HG03342 (cell line): ENCODE data around the gene KLHL36.
"Not testable (repeated sequence)": the region's sequence is repeated elsewhere in the genome, so short reads cannot be mapped to it uniquely, and the experiment has no call there.

ENCODE experiments used
- ATAC-seq: cut with Tn5 transposase; IDR thresholded peaks from one replicate; pipeline ENCODE4 v1.9.1; 2021; ENCODE audit warnings: mild to moderate bottlenecking, moderate library complexity; ENCODE audit not compliant: unreplicated experiment

KLHL36 gene

GRCh38 chr16:84614968-84615813 lies 33.1 kb upstream of the KLHL36 start:
- no peak for ATAC-seq

GRCh38 chr16:84616515-84616914 lies 31.8 kb upstream of the KLHL36 start:
- no peak for ATAC-seq

- ATAC-seq: peak; percentile 30
These were observed 31.1 kb upstream of the KLHL36 start for GRCh38 chr16:84617041-84617790.

GRCh38 chr16:84617791-84618580 lies 30.3 kb upstream of the KLHL36 start, which contains the start of gene COTL1:
Gene COTL1 (minus strand): TSS chr16:84618078. CDS start chr16:84617914, 164 bp downstream.
- ATAC-seq: peak; percentile 75

- ATAC-seq: no peak
These were observed 29.5 kb upstream of the KLHL36 start for GRCh38 chr16:84618581-84619460.

GRCh38 chr16:84620913-84621312 lies 27.4 kb upstream of the KLHL36 start:
- ATAC-seq: not testable (repeated sequence)

- no peak for ATAC-seq
These were observed 22.8 kb upstream of the KLHL36 start for GRCh38 chr16:84625556-84625955.

GRCh38 chr16:84628226-84628731 lies 20.0 kb upstream of the KLHL36 start:
- no peak for ATAC-seq

GRCh38 chr16:84629580-84629979 lies 18.7 kb upstream of the KLHL36 start:
- ATAC-seq: no peak

- ATAC-seq: no peak
These were observed 18.3 kb upstream of the KLHL36 start for GRCh38 chr16:84630009-84630408.

GRCh38 chr16:84630446-84631152 lies 17.7 kb upstream of the KLHL36 start:
- no peak for ATAC-seq

GRCh38 chr16:84631153-84631466 lies 17.2 kb upstream of the KLHL36 start:
- no peak for ATAC-seq

GRCh38 chr16:84631886-84632285 lies 16.4 kb upstream of the KLHL36 start:
- ATAC-seq: no peak

GRCh38 chr16:84632862-84633261 lies 15.4 kb upstream of the KLHL36 start:
- not testable (repeated sequence) for ATAC-seq

GRCh38 chr16:84633622-84634021 lies 14.7 kb upstream of the KLHL36 start:
- no peak for ATAC-seq

- no peak for ATAC-seq
These were observed 12.6 kb upstream of the KLHL36 start for GRCh38 chr16:84635702-84636101.

- ATAC-seq: no peak
These were observed 10.6 kb upstream of the KLHL36 start for GRCh38 chr16:84637709-84638108.

GRCh38 chr16:84638231-84638806 lies 10.0 kb upstream of the KLHL36 start:
- no peak for ATAC-seq

- no peak for ATAC-seq
These were observed 8.2 kb upstream of the KLHL36 start for GRCh38 chr16:84640145-84640544.
